HG02840 (cell line): ENCODE results near the gene ALDH5A1.
A peak's percentile ranks its signal among the peaks of the same experiment; 100 is the strongest.
"Not testable (repeated sequence)": the region's sequence is repeated elsewhere in the genome, so short reads cannot be mapped to it uniquely, and the experiment has no call there.

Experiments used
- ATAC-seq: cut with Tn5 transposase; IDR thresholded peaks from one replicate; pipeline ENCODE4 v1.9.1; 2021; ENCODE audit warnings: mild to moderate bottlenecking, moderate library complexity, moderate number of reproducible peaks; ENCODE audit not compliant: unreplicated experiment, low FRiP score

ALDH5A1 gene

GRCh38 chr6:24484657-24485323, 10.0 kb upstream of the ALDH5A1 start:
- ATAC-seq: no peak

GRCh38 chr6:24486065-24486464, 8.7 kb upstream of the ALDH5A1 start:
- ATAC-seq: no peak

GRCh38 chr6:24489470-24489869, 5.3 kb upstream of the ALDH5A1 start, which contains the start of gene GPLD1:
GPLD1 (minus strand) TSS chr6:24489578; CDS start chr6:24489511, 67 bp downstream.
- no peak for ATAC-seq

GRCh38 chr6:24489881-24490280, 4.9 kb upstream of the ALDH5A1 start:
- no peak for ATAC-seq

GRCh38 chr6:24490948-24491347, 3.8 kb upstream of the ALDH5A1 start:
- no peak for ATAC-seq

- ATAC-seq: no peak
Measured at GRCh38 chr6:24492475-24492874, 2.3 kb upstream of the ALDH5A1 start.

GRCh38 chr6:24493945-24494820, 586 bp upstream of the ALDH5A1 start:
- peak; percentile 12 for ATAC-seq

GRCh38 chr6:24497254-24497970, 2.6 kb downstream of the ALDH5A1 start:
- no peak for ATAC-seq

- ATAC-seq: no peak
Measured at GRCh38 chr6:24500683-24501082, 5.9 kb downstream of the ALDH5A1 start.

- ATAC-seq: no peak
Measured at GRCh38 chr6:24501374-24501773, 6.6 kb downstream of the ALDH5A1 start.

- ATAC-seq: no peak
Measured at GRCh38 chr6:24501914-24502313, 7.1 kb downstream of the ALDH5A1 start.

GRCh38 chr6:24504287-24504648, 9.5 kb downstream of the ALDH5A1 start:
- no peak for ATAC-seq

GRCh38 chr6:24504649-24505586, 10.1 kb downstream of the ALDH5A1 start:
- no peak for ATAC-seq

- ATAC-seq: no peak
Measured at GRCh38 chr6:24506814-24507520, 12.2 kb downstream of the ALDH5A1 start.

GRCh38 chr6:24511976-24512375, 17.2 kb downstream of the ALDH5A1 start:
- not testable (repeated sequence) for ATAC-seq

GRCh38 chr6:24513602-24514001, 18.8 kb downstream of the ALDH5A1 start:
- no peak for ATAC-seq

- ATAC-seq: peak; percentile 81
Measured at GRCh38 chr6:24517659-24518543, 23.1 kb downstream of the ALDH5A1 start.

- ATAC-seq: peak; percentile 37
Measured at GRCh38 chr6:24520929-24521546, 26.3 kb downstream of the ALDH5A1 start.
